Stomach (tissue), 9 donors: ENCODE data around the gene HS3ST6. TPM values are rescaled to one million over a fixed set of nuclear protein-coding genes. Genes with fewer than 3 reads are reported as not detected.
"Not testable (repeated sequence)": the region's sequence is repeated elsewhere in the genome, so short reads cannot be mapped to it uniquely, and the experiment has no call there.

Source experiments
- DNase-seq, 2 donors: peaks; one replicate each; pipeline versions ENCODE4 v3.0.0 to v3.0.0-alpha.2; 2013 to 2019
- H3K27ac ChIP-seq, 5 donors: fragments of 200-600 bp in 4 of 5; sonication (generic) in 4 of 5; one replicate each; pipeline ENCODE4 v1.5.1; 2013 to 2019; ENCODE audit warnings: mild to moderate bottlenecking in 1 of 5, moderate library complexity in 1 of 5
- H3K27me3 ChIP-seq, 3 donors: fragments of 200-600 bp; sonication (generic); one replicate each; pipeline ENCODE4 v1.5.1; 2017 to 2019; ENCODE audit warnings: mixed run types in 1 of 3
- H3K36me3 ChIP-seq, 4 donors: fragments of 200-600 bp; sonication (generic); 1 replicate in 3 of 4; 2 replicates in 1 of 4; pipeline ENCODE4 v1.5.1; 2016 to 2019
- H3K4me1 ChIP-seq, 4 donors: fragments of 200-600 bp; sonication (generic); one replicate each; pipeline ENCODE4 v1.5.1; 2016 to 2019
- H3K4me3 ChIP-seq, 4 donors: fragments of 200-600 bp; sonication (generic) in 3 of 4; one replicate each; pipeline ENCODE4 v1.5.1; 2016 to 2019; ENCODE audit warnings: mild to moderate bottlenecking in 1 of 4
- H3K9me3 ChIP-seq, 4 donors: fragments of 200-600 bp; sonication (generic); one replicate each; pipeline ENCODE4 v1.5.1; 2016 to 2019
- EP300 ChIP-seq: sonication (generic); formaldehyde crosslinking; IDR thresholded peaks from one replicate; pipeline ENCODE4 v1.6.1; 2017; ENCODE audit warnings: antibody characterized with exemption
- POLR2A ChIP-seq, 4 donors: fragments of 450-650 bp; IDR thresholded peaks; one replicate each; pipeline ENCODE4 v1.6.1; 2016; ENCODE audit warnings: antibody characterized with exemption in 4 of 4, control low read depth in 2 of 4, mild to moderate bottlenecking in 1 of 4, moderate library complexity in 1 of 4
- POLR2AphosphoS5 ChIP-seq, 3 donors: sonication (generic); formaldehyde crosslinking; IDR thresholded peaks; one replicate each; pipeline ENCODE4 v1.6.1; 2016; ENCODE audit warnings: antibody characterized with exemption in 3 of 3
- WGBS, 5 donors: extraction: QIAGEN DNeasy Blood & Tissue Kit in 3 of 5; methylation state at CpG; one replicate each; pipeline versions ENCODE4 v1.1.5 to v1.1.7; 2013 to 2018; 5-methylcytosine and 5-hydroxymethylcytosine counted together
- intact Hi-C: fragments of 100-400 bp; cut with DNase I; formaldehyde crosslinking; loops from one replicate; pipeline ENCODE4 v1.15.1; 2023; ENCODE audit warnings: low total_unique reads
- polyA plus RNA-seq, 3 donors: library from polyadenylated mRNA; stranded (reverse); fragments of 200-250 nt; gene quantifications; one replicate each; pipeline ENCODE4 v1.2.3, GENCODE V29; 2013
- total RNA-seq, 5 donors: library from RNA; depleted of rRNA; stranded (reverse); fragments of >200 nt; gene quantifications; one replicate each; pipeline versions ENCODE4 v1.1.0 to v1.2.3, GENCODE V29; 2014 to 2016
- TF ChIP-seq, protein P1 (sequence below), 7 experiments: fragments of 450-650 bp in 4 of 7; fragments of 200-600 bp in 3 of 7; sonication (generic) in 3 of 7; IDR thresholded peaks; one replicate each; pipeline ENCODE4 v1.5.1; 2016 to 2019; ENCODE audit warnings: antibody characterized with exemption in 7 of 7, control low read depth in 2 of 7, mild to moderate bottlenecking in 1 of 7
- donor health status: healthy with polysubstance abuse.
- donor health status: Bipolar disorder and iron deficiency.
- donor health status: healthy.

The HS3ST6 gene
- total and polyA plus RNA-seq, 8 donors = 1.6 TPM; not detected in 7

GRCh38 chr16:1963806-1964505 lies 45.7 kb upstream of the HS3ST6 start:
- no peaks in the 10 kb centered on the region for H3K9me3 ChIP-seq
- intact Hi-C loops = no loop called here
- TF ChIP-seq, protein P1, sequence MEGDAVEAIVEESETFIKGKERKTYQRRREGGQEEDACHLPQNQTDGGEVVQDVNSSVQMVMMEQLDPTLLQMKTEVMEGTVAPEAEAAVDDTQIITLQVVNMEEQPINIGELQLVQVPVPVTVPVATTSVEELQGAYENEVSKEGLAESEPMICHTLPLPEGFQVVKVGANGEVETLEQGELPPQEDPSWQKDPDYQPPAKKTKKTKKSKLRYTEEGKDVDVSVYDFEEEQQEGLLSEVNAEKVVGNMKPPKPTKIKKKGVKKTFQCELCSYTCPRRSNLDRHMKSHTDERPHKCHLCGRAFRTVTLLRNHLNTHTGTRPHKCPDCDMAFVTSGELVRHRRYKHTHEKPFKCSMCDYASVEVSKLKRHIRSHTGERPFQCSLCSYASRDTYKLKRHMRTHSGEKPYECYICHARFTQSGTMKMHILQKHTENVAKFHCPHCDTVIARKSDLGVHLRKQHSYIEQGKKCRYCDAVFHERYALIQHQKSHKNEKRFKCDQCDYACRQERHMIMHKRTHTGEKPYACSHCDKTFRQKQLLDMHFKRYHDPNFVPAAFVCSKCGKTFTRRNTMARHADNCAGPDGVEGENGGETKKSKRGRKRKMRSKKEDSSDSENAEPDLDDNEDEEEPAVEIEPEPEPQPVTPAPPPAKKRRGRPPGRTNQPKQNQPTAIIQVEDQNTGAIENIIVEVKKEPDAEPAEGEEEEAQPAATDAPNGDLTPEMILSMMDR (IDR thresholded peaks at IDR 0.05) = no peak
- TF ChIP-seq POLR2AphosphoS5 (IDR thresholded peaks at IDR 0.05) (no peak), POLR2A (IDR thresholded peaks at IDR 0.05) (no peak), EP300 (no peak)
- peak in 1 of 2 donors; percentile 80 for DNase-seq
- H3K36me3 ChIP-seq = peaks cover 23 to 31% (median 26%) of the 10 kb centered on the region in 4 donors
- H3K27ac ChIP-seq = peak overlapping the region; percentile 94 to 98 (median 97)
- H3K27me3 ChIP-seq = no peaks in the 10 kb centered on the region
- peaks cover 45 to 65% (median 52%) of the 10 kb centered on the region in 4 donors for H3K4me1 ChIP-seq
- 4 to 13% (median 6%) methylated on average over 24 to 44 of the region's 44 CpGs for WGBS, 5 donors
- H3K4me3 ChIP-seq = peak overlapping the region; percentile 75 to 90 (median 83)

DNA sequence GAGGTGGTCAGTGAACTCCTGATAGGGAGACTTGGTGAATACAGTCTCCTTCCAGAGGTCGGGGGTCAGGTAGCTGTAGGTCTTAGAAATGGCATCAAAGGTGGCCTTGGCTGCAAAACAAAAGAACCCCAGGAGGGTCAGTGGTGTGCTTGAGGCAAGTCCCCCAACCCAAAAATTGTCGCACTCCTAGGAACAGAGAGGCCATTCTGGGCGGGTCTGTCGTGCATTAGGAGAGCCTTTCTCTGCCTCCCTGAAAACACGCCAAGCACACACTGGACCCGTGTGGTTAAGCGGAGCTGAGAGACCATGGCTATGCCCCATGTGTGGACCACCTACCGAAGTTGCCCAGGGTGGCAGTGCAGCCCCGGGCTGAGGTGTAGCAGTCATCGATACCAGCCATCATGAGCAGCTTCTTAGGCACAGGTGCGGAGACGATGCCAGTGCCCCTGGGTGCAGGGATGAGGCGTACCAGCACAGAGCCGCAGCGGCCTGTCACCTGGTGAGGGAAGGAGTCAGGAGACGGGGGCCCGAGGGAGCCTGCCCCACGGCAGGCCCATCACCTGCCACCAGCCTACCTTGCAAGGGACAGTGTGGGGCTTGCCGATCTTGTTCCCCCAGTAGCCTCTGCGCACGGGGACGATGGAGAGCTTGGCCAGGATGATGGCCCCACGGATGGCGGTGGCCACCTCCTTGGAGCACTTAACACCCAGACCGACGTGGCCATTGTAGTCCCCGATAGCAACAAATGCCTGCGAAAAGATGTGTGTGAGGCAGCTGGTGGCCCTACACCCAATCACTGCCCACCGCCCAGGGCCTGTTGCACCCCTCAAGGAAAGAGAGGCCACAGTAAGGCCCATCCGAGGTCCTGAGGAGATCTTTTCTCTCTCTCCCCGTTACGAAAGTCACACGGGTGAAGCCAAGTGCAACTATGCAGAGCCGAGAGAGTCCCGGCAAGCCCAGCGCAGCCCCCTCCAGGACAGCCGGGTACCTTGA lies 44.2 kb upstream of the HS3ST6 start:
- Histone ChIP-seq H3K27ac (peak overlapping the region in 3 of 5 donors; percentile 94 to 98 (median 97)), H3K4me3 (peak overlapping the region in 3 of 4 donors; percentile 75 to 83 (median 83)), H3K36me3 (peaks cover 23 to 31% (median 26%) of the 10 kb centered on the region in 4 donors), H3K4me1 (peaks cover 50 to 69% (median 56%) of the 10 kb centered on the region in 4 donors)
- WGBS, 5 donors = 71 to 79% (median 76%) methylated on average over 24 to 34 of the region's 37 CpGs
- intact Hi-C loops, H3K9me3 ChIP-seq, H3K27me3 ChIP-seq, DNase-seq: not testable (repeated sequence)

- peaks cover 23 to 28% (median 26%) of the 10 kb centered on the region in 4 donors for H3K36me3 ChIP-seq
- TF ChIP-seq EP300 = no peak
- TF ChIP-seq POLR2A (IDR thresholded peaks at IDR 0.05) = no peak
- TF ChIP-seq, protein P1 (IDR thresholded peaks at IDR 0.05) = no peak
- TF ChIP-seq POLR2AphosphoS5 (IDR thresholded peaks at IDR 0.05) = no peak
- H3K27me3 ChIP-seq = no peaks in the 10 kb centered on the region
- no peak for DNase-seq
- H3K9me3 ChIP-seq = no peaks in the 10 kb centered on the region
- peaks cover 50 to 69% (median 56%) of the 10 kb centered on the region in 4 donors for H3K4me1 ChIP-seq
- intact Hi-C loops = no loop called here
- WGBS, 5 donors = 46 to 63% (median 55%) methylated on average over 6 of the region's 6 CpGs
- peak overlapping the region in 1 of 5 donors; percentile 97 for H3K27ac ChIP-seq
- peak overlapping the region in 1 of 4 donors; percentile 83 for H3K4me3 ChIP-seq
These were observed 43.4 kb upstream of the HS3ST6 start for GRCh38 chr16:1961651-1962067.

DNA sequence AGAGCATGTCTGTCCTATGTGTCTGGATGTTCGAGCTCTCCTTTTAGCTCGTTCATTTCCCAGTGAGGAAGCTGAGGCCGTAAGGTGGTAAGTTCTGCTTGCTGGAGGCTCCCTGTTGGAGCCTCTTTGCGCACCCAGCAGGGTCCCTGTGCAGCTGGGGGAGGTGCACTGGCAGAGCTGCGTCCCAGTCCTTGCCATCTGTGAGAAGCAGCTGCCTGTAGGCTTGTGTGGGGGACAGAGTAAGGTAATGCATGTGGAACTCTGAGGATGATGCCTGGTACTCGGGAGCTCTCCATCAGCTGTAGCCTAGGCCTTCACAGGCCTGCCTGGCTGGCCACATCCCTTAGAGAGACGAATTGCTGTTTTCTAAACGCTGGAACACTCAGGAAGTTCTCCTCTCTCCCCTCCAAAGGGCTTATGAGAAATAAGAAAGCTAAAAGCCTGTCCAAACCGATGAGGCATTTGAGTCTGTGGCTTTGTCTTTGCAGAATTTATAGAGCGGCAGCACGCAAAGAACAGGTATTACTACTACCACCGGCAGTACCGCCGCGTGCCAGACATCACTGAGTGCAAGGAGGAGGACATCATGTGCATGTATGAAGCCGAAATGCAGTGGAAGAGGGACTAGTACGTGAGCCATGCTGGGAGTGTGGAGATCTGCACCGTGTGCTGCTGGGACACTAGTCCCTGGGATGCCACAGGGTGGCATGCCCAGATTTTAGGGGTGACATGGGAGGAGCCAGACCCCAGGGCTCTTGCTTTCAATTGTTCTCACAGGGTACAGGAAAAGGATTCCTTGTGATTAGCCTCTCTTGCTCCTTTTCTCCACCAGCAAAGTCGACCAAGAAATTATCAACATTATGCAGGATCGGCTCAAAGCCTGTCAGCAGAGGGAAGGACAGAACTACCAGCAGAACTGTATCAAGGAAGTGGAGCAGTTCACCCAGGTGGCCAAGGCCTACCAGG lies 42.7 kb upstream of the HS3ST6 start:
- peaks cover 23 to 28% (median 26%) of the 10 kb centered on the region in 4 donors for H3K36me3 ChIP-seq
- 27 to 43% (median 34%) methylated on average over 18 to 20 of the region's 20 CpGs for WGBS, 5 donors
- no peak for DNase-seq

More for the DNA sequence above, 42.7 kb upstream of the HS3ST6 start:
- H3K4me3 ChIP-seq = peak overlapping the region; percentile 63 to 87 (median 78)
- no peaks in the 10 kb centered on the region for H3K27me3 ChIP-seq
- no peak for TF ChIP-seq POLR2A (IDR thresholded peaks at IDR 0.05)
- peak in 1 of 3 donors; percentile 60 for TF ChIP-seq POLR2AphosphoS5 (IDR thresholded peaks at IDR 0.05)
- H3K4me1 ChIP-seq = peaks cover 47 to 63% (median 53%) of the 10 kb centered on the region in 4 donors
- intact Hi-C loops = no loop called here
- H3K9me3 ChIP-seq = no peaks in the 10 kb centered on the region
- peak overlapping the region in 4 of 5 donors; percentile 56 to 97 (median 88) for H3K27ac ChIP-seq
